ENCODE measurements around the gene CCDC9B.

GRCh38 chr15:40389824-40390595 lies 49.3 kb upstream of the CCDC9B start:
- TF ChIP-seq, protein P1, sequence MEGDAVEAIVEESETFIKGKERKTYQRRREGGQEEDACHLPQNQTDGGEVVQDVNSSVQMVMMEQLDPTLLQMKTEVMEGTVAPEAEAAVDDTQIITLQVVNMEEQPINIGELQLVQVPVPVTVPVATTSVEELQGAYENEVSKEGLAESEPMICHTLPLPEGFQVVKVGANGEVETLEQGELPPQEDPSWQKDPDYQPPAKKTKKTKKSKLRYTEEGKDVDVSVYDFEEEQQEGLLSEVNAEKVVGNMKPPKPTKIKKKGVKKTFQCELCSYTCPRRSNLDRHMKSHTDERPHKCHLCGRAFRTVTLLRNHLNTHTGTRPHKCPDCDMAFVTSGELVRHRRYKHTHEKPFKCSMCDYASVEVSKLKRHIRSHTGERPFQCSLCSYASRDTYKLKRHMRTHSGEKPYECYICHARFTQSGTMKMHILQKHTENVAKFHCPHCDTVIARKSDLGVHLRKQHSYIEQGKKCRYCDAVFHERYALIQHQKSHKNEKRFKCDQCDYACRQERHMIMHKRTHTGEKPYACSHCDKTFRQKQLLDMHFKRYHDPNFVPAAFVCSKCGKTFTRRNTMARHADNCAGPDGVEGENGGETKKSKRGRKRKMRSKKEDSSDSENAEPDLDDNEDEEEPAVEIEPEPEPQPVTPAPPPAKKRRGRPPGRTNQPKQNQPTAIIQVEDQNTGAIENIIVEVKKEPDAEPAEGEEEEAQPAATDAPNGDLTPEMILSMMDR (IDR thresholded peaks at IDR 0.05; ENCODE audit: low read length): no peak
- TF ChIP-seq EZH2 (optimal IDR thresholded peaks at IDR 0.05; ENCODE audit: low read depth, low read length): no peak
